GM18951 (cell line): ENCODE measurements around the gene ALK.

Experiments used
- POLR2A ChIP-seq: IDR thresholded peaks from 4 replicates; pipeline ENCODE4 v1.6.1; 2011; ENCODE audit warnings: mild to moderate bottlenecking; ENCODE audit not compliant: insufficient read length, insufficient read depth; ENCODE audit errors: extremely low read depth
- in situ Hi-C: fragments of 300-500 bp; cut with MboI; formaldehyde crosslinking; loops from one replicate; pipeline ENCODE4 v1.12.0; 2022; ENCODE audit warnings: low sequenced_read_pairs, mixed read lengths, inconsistent platforms; ENCODE audit not compliant: unreplicated experiment

ALK gene

DNA sequence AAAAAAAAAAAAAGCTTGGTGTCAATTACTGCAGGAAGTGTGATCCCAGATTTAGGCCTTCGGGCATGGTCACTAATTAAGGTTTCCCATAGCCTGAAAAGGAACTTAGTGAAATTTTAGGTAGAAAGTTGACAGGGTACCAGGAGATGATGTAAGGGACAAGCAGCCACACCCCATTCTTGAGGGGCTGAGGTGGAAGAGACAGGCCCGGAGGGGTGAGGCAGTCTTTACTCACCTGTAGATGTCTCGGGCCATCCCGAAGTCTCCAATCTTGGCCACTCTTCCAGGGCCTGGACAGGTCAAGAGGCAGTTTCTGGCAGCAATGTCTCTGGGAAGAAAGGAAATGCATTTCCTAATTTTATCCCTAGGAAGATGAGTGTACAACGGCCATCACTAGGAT, 711.8 kb downstream of the ALK start:
- in situ Hi-C loops = no loop called here

DNA sequence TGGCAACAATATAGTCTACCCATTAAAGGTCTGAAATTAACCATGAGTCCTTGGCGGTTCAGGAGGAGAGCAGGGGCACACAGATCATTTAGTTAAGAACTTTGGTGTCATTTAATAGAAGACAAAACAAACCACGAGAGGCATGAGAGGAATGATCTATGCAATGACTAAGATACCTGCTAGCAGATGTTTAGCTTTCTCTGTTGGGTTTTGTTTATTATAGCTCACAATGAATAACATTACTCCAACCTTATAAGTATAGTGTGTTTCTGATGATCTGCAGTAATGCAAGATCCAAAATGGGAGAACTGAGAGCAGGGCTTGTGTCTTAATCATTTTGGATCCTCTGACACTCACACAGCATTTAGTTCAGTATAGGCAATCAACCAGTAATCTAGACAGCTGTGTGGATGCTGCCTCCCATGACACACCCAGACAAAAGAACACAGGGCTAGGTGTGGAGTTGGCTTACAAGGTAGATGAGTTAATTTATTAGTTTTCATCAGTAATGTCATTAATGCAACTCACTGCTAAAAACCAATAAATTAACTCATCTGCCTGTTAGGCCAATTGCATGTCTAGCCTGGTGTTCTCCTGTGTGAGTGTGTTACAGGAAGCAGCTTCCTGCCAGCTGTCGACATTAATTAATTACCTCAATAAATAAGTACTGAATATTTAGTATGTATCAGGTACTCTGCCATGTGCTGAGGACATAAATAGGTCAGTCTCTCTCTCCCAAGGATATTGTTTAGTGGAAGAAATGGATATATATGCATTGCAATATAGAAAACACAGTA, 713.8 kb downstream of the ALK start:
- in situ Hi-C loops = no loop called here
- TF ChIP-seq POLR2A = no peak

More for the DNA sequence above, 711.8 kb downstream of the ALK start:
- TF ChIP-seq POLR2A = no peak

DNA sequence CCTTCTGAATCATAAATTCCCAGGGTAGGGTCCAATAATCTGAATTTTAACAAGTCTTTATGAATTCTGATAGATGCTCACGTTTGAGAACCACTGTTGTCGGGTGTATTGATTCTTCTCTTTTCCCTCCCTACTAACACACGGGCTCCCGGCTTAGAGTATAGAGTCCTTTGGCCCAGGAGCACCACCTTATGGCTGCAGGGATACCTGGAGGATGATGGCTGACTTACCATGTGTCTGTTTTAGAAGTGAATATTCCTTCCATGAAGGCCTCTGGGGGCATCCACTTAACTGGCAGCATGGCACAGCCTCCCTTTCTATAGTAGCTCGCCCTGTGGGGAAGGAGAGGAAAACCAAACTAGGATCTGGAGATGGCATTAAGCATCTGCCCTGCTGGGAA, 714.4 kb downstream of the ALK start:
- in situ Hi-C loops = no loop called here
- no peak for TF ChIP-seq POLR2A

DNA sequence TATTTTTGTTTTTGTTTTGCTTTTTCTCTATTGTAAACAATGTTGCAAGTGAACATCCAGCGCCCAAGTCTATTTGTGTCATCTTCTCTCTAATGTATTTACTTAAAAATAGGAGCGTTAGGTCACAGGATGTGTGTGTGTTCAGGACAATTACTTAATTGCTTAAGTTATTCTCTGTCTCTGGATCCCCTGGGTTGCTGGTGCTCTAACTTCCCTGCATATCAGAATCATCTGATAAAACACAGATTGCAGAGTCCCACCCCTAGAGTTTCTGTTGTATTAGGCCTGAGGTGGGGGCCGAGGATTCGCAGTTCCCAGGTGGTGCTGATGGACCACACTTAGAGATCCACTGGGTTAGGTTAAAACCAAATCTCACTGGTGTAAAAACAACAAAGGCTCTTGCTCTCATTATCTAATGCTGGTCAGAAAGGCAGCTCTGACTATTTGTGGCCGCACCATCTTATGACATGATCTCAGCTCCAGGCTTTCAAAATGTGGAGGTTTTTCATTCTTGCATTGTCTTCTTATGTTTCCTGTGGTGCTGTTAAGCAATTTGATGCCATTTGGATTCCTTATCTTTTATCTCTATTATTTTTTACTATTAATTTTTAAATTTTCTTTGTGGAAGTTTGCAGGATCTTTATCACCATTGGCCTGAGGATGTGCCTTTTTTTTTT, 718.4 kb downstream of the ALK start:
- in situ Hi-C loops = no loop called here
- no peak for TF ChIP-seq POLR2A

DNA sequence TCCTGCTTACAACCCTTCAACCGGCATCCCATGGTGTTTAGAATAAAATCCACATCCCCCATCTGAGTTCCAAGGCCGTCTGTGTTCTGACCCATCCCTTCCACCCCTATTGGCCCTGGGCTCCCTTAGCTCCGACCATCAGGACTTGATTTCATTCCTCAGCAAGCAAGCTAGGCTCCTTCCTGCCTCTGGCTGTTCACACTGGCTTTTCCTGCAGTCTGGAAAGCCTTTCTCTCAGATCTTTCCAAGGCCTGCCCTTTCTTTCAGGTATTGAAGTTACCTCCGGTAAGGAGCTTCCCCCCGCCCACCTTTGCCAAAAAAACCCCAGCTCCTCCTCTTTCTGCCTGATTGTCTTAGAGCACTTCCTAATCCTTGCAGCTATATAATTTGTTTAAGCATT, 719.4 kb downstream of the ALK start:
- no peak for TF ChIP-seq POLR2A
- in situ Hi-C loops = no loop called here

DNA sequence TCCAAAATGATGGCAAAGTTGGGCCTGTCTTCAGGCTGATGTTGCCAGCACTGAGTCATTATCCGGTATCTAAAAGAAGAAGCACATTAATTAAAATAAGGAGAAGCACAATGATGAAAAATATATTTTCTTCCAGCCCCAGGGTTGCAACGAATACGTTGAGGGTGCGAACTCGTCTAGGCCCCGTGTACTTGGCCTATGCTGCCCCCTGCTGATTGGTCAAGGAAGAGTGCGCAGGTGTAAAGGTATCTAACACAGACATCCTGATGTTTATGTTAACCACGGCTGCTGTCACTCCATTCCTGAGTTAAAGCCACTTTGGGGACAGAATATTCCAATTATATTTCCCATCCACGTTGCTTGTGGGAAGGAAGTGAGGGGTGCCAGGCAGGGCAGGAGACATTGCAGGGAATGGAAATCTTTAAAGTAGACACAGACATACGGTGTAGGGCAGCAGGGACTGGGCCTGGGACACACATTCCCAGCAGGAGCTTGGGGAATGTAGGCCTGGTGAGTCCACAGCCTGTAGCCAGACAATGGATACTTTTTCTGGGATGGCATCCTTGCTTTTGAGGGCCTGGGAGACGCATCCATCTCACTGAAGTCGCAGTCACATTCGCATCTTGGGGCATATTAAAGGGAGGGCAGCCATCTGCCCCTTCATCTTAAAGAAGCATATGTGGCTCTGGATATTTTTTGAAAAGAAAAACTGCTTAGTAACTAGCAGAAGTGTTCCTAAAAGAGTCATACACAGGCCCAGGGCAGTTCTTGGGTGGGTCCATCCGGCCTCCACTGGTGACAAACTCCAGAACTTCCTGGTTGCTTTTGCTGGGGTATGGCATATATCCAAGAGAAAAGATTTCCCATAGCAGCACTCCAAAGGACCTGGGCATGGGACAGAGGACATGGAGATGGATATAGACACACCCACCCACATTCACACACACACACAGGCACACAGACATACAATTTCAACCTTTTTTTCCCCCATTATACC, 724.3 kb downstream of the ALK start:
- in situ Hi-C loops = loop anchor here (5.0 kb wide), 1 partner anchor 235 kb away; no protein-coding TSS in a partner anchor
- TF ChIP-seq POLR2A = no peak

DNA sequence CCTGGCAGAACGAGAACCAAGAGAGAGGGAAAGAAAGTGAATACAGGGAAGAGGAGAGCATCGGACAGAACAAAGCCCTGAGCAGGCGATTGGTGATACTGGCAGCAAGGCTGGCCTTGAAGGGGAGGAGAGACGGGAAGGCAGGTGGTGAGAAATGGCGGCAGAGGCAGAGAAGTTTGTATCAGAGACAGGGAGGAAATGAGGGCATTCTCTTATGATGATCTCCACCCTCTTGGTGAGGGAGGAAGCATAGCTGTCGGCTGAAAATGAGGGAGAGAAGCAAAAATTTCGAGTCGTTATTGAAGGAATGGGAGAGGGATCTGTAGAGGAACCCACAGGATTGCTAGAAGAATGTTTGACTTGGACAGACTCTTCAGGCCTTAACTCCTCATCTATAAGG, 725.6 kb downstream of the ALK start:
- in situ Hi-C loops = loop anchor here (5.0 kb wide), 1 partner anchor 233 kb away; no protein-coding TSS in a partner anchor
- no peak for TF ChIP-seq POLR2A

DNA sequence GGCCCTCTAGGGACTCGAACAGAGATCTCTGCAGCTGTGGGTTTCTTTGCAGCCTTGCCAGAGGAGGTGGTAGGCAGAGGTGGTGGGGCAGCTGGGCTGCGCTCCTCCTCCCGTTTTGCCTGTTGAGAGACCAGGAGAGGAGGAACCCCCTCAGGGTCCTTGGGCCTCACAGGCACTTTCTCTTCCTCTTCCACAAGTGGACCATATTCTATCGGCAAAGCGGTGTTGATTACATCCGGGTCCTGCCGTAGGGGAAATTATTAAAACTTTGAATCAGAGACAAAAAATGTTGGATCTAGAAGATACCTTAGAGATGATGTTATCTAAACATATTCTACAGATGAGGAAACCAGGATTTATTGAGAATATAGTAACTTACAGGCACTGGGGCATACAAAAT, 727.7 kb downstream of the ALK start:
- TF ChIP-seq POLR2A = no peak
- in situ Hi-C loops = no loop called here

DNA sequence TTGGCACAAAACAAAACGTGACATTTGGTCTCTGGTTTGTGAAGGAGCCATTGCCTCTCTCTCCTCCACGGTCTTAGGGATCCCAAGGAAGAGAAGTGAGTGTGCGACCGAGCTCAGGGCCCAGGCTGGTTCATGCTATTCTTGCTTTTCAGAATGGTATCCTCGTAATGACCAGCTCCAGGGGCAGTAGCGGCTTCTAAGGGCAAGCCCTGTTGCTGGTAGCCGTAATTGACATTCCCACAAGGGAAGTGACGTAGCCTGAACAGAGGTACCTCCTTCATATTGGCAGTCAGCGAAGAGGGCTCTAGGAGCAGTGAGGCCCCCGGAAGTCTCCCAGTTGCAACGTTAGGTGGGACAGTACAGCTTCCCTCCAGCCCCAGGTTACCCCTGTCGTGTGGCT, 728.3 kb downstream of the ALK start:
- in situ Hi-C loops = no loop called here
- TF ChIP-seq POLR2A = no peak

DNA sequence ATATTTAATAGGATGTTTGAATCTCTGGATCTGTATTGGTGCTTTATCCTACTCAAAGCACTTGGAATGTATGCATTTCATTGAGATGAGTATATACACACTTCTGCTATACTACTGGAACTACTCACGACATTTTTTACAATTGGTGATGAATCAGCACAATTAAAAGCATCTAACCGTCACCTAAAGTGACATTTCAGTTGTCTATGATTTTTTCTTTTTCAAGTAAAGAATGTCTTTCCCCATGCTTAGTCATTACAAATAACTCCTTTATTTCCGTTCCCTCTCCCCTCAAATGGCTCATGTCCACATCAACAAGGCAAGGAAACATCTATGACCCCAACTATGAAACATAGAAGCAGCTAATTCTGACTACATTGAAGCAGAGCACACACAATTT, 728.9 kb downstream of the ALK start:
- in situ Hi-C loops = no loop called here
- no peak for TF ChIP-seq POLR2A

DNA sequence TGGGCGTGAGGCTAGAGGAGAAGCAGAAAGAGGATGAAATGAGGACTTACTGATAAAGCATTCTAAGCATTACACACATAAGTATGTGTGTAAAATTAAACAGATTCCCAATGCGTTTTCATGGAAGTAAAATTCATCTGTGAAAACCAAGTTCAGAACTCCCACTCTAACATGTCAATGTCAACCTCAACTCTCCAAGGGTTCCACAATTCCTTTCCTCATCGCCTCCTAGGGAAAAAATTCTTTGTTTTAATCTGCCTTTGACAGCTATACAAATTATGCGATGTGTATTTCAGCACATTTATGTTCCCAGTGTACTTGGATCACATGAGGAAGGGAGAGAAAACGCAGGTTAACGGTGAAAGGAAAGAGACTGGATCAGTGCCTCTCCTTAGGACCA, 729.6 kb downstream of the ALK start:
- in situ Hi-C loops = no loop called here
- TF ChIP-seq POLR2A = no peak

DNA sequence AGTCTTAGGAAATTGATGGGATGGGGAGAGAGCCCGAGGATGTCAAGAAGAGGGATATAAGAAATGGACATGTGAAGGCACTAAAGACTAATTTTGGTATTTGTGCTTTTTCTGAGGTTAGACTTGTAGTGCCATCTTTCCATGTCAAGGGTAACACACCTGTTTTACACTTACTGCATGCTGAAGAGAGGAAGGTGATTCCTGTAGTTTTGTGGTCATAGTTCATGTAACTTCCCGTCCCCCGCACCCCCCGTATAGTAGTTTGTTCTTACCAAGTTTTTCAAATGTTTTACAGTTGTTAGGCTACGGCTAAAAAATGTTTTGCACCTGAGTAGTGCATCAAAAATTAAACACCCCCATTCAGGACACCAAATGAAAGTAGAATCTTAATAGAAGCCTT, 732.3 kb downstream of the ALK start:
- no peak for TF ChIP-seq POLR2A
- in situ Hi-C loops = no loop called here

DNA sequence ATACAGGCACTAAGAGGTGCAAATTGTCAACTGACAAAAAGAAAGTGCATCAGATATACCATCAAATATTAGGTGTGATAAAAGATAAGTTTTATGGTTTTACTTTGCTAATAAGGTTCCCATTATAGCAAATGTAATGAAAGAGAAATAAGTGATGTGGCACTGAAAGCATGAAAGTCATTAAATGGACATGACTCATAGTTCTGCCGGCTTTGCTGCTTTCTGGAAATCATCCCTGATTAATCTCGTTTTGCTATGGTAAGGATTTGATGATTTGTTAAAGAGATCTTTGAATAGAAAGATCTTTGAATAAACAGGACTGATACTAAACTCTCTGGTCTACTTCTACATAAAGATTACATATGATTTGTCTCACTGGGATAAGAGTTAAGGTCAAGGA, 733.5 kb downstream of the ALK start:
- no peak for TF ChIP-seq POLR2A
- in situ Hi-C loops = no loop called here
